GM19023 (cell line): Measurements from ENCODE around the gene DNAJC5.

Experiments
- ATAC-seq: cut with Tn5 transposase; IDR thresholded peaks from one replicate; pipeline ENCODE4 v1.9.1; 2021; ENCODE audit warnings: mild to moderate bottlenecking, moderate library complexity; ENCODE audit not compliant: unreplicated experiment

DNAJC5 gene

GRCh38 chr20:63939061-63939935 is 44.4 kb downstream of the DNAJC5 start:
- no peak for ATAC-seq

- no peak for ATAC-seq
Observed at GRCh38 chr20:63940071-63940471, 45.1 kb downstream of the DNAJC5 start.

GRCh38 chr20:63940472-63941266 is 45.7 kb downstream of the DNAJC5 start:
- no peak for ATAC-seq

- ATAC-seq, result no peak
Observed at GRCh38 chr20:63941282-63942081, 46.6 kb downstream of the DNAJC5 start.

GRCh38 chr20:63942250-63942951 is 47.5 kb downstream of the DNAJC5 start:
- no peak for ATAC-seq

GRCh38 chr20:63942969-63943807 is 48.3 kb downstream of the DNAJC5 start:
- ATAC-seq, result no peak

- no peak for ATAC-seq
Observed at GRCh38 chr20:63943808-63944077, 48.8 kb downstream of the DNAJC5 start.

GRCh38 chr20:63944078-63944941 is 49.4 kb downstream of the DNAJC5 start:
- ATAC-seq, result no peak

GRCh38 chr20:63945031-63945658 is 50.2 kb downstream of the DNAJC5 start:
- ATAC-seq, result no peak

- ATAC-seq, result no peak
Observed at GRCh38 chr20:63945921-63946920, 51.3 kb downstream of the DNAJC5 start.

- ATAC-seq, result no peak
Observed at GRCh38 chr20:63946986-63947637, 52.2 kb downstream of the DNAJC5 start.

GRCh38 chr20:63947638-63948456 is 52.9 kb downstream of the DNAJC5 start:
- no peak for ATAC-seq

GRCh38 chr20:63950701-63951397 is 55.9 kb downstream of the DNAJC5 start:
- no peak for ATAC-seq

GRCh38 chr20:63951398-63952209 is 56.7 kb downstream of the DNAJC5 start:
- ATAC-seq, result no peak

GRCh38 chr20:63952210-63952535 is 57.2 kb downstream of the DNAJC5 start:
- ATAC-seq, result no peak
